GM18951 (cell line): ENCODE results near the gene OGFRL1.
A peak's percentile ranks its signal among the peaks of the same experiment; 100 is the strongest.

Experiments used
- POLR2A ChIP-seq: IDR thresholded peaks from 4 replicates; pipeline ENCODE4 v1.6.1; 2011; ENCODE audit warnings: mild to moderate bottlenecking; ENCODE audit not compliant: insufficient read length, insufficient read depth; ENCODE audit errors: extremely low read depth
- in situ Hi-C: fragments of 300-500 bp; cut with MboI; formaldehyde crosslinking; loops from one replicate; pipeline ENCODE4 v1.12.0; 2022; ENCODE audit warnings: low sequenced_read_pairs, mixed read lengths, inconsistent platforms; ENCODE audit not compliant: unreplicated experiment

Gene OGFRL1

GRCh38 chr6:71288228-71289038 is at the start of gene OGFRL1:
Gene OGFRL1, plus strand, starts transcription at chr6:71288811. Its CDS starts 126 bp downstream, at chr6:71288937.
- peak; percentile 91 for TF ChIP-seq POLR2A
- in situ Hi-C loops = no loop called here

DNA sequence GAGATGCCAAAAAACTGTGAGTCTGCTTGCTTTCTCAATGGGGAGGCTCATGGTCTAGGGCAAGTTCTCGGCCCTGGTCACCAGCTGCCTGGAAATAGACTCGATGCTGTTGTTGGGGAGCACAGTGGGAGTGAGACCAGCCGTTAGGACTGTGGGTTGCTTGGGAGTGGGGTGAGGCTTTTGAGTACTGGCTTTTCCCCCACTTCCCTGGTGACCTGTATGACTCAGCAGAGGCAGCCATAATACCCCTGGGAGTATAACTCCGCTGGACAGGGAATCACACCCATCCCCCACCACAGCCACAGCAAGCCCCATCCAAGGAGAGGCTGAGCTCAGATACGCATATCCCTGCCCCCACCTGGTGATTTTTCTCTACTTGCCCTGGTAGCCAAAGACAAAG is 48.9 kb upstream of the OGFRL1 start:
- TF ChIP-seq POLR2A = no peak
- in situ Hi-C loops = no loop called here

GRCh38 chr6:71245265-71246049 is 43.2 kb upstream of the OGFRL1 start:
- in situ Hi-C loops = no loop called here
- no peak for TF ChIP-seq POLR2A

- TF ChIP-seq POLR2A = no peak
- in situ Hi-C loops = no loop called here
These were observed 42.0 kb upstream of the OGFRL1 start for GRCh38 chr6:71246596-71246995.

- in situ Hi-C loops = no loop called here
- no peak for TF ChIP-seq POLR2A
These were observed 40.3 kb upstream of the OGFRL1 start for GRCh38 chr6:71248306-71248765.

DNA sequence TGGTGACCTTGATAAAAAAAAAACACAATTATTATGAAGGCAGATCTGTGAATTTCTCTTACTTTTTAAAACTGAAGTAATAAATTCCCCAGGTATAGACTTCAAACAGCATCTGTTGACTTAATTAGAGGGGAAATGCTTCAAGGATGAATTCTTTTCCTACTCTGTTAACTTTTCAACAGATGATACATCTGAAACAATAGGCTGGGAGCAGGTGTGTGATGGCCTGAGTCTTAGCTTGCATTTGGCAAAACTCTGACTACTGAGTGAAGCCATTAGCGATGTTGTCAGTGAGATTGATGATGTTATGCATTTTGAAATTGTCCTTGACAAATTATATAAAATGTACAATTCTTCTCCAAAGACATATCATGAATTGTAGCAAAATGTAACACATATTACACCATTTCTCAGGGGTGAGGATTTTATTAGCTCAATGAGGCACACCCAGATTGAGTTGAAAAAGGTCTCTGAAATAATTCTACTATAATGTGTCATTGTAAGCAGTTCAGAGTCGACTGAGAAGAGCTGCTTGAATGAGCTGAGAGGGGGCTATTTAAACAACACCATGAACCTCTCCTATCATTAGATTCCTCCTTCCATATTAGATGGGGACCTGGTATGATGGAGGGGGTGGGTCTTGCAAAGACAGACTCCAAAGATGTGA is 39.6 kb upstream of the OGFRL1 start:
- in situ Hi-C loops = no loop called here
- TF ChIP-seq POLR2A = no peak

DNA sequence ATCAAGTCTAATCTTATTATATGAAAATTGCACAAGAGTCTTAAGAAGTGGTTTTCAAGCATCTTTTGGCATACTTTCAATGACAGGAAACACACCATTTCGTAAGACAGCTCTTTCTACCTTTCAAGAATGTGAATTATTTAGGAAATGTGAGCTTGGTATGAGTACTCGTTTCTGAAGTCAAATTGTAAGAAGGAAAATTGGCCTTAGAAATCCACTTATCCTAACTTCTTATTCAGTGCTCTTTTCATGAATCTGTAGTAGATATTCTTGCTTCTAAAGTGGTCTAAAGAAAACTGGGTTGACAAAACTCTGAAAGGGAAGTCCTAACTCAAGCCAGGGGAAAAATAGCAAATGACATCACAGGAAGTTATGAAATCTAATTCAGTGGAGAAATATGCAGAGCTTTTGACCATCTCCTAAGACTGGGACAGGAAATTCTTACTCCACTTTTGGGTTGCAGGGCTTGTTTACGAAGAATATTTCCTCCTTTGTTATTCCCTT is 38.5 kb upstream of the OGFRL1 start:
- no peak for TF ChIP-seq POLR2A
- in situ Hi-C loops = no loop called here

GRCh38 chr6:71252410-71252809 is 36.2 kb upstream of the OGFRL1 start:
- TF ChIP-seq POLR2A = no peak
- in situ Hi-C loops = no loop called here

DNA sequence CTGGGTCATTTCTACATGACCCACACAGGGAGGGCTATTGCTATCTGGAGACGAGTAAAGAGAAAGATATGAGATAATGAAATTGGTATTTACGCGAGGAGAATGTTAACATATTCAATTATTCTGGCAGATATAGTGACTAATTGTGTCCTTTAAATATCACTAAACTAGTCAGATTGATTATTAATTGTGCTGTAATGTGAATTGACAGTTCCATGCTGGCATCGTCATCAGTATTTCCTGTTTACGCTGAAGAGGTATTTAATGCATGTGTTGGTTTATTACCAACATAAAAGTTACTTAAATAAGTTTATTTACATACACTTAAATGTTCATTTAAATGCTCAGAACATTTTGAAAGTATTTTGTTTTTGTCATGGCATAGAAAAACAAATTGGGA is 35.7 kb upstream of the OGFRL1 start:
- in situ Hi-C loops = no loop called here
- no peak for TF ChIP-seq POLR2A

DNA sequence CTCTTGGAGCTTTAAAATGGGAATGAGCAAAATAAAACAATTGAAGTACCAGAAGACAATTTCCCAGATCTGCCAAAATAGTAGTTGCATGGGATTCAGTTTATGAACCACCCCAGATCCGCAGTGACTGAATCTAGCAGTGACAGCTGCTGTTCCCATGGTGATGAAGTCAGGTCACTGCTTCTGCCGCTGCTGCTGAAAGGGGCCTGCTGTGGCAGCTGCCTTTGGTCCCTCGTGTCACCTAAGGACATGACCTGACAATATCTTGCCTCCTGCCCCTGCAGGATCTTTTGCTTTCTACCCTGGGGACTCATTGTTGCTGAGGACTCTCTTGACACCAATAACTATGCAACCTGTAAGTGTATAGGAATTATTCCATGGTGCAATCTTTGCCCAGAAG is 34.3 kb upstream of the OGFRL1 start:
- in situ Hi-C loops = no loop called here
- no peak for TF ChIP-seq POLR2A

GRCh38 chr6:71258078-71258866 is 30.3 kb upstream of the OGFRL1 start:
- in situ Hi-C loops = no loop called here
- no peak for TF ChIP-seq POLR2A

- TF ChIP-seq POLR2A = no peak
These were observed 28.6 kb upstream of the OGFRL1 start for GRCh38 chr6:71259888-71260604.

More at GRCh38 chr6:71259888-71260604, 28.6 kb upstream of the OGFRL1 start:
- in situ Hi-C loops = no loop called here
